ENCODE results near the gene NAB2. TPM values are rescaled to one million over a fixed set of nuclear protein-coding genes. Genes with fewer than 3 reads are reported as not detected.

The NAB2 gene
- total and polyA plus RNA-seq, 9 of the 15 experiments (the other 6 are each of a cell fraction or from before 2014, with no cell fraction given): 0.45 to 40.9 (median 20.4) TPM

Other genes with a start within 250 kb of the NAB2 start
Only the 7 nearest of the 12 such genes appear.
- gene ZBTB39, start 82.6 kb upstream of the NAB2 start, total RNA-seq (2014; rRNA removed): 7.7 and 10.3 TPM in 2 replicates
- gene ZBTB39, start 82.6 kb upstream of the NAB2 start, total RNA-seq (2014; rRNA removed; fragmentation: Illumina TruSeq; extraction: Trizol): 8.6 and 9.3 TPM in 2 replicates
- 8.7 TPM in 2 replicates for gene ZBTB39, start 82.6 kb upstream of the NAB2 start, total RNA-seq (2015; rRNA removed; fragmentation: Illumina TruSeq; extraction: Trizol)
- 11.5 and 13.3 TPM in 2 replicates for gene ZBTB39, start 82.6 kb upstream of the NAB2 start, total RNA-seq (2021)
- 9.6 and 10.4 TPM in 2 replicates for gene ZBTB39, start 82.6 kb upstream of the NAB2 start, polyA plus RNA-seq (2011; rRNA removed)
- 10.9 and 11.6 TPM in 2 replicates for gene ZBTB39, start 82.6 kb upstream of the NAB2 start, polyA plus RNA-seq (2014; fragmentation: Illumina TruSeq; extraction: Trizol)
- gene ZBTB39, start 82.6 kb upstream of the NAB2 start, polyA plus RNA-seq (2014; fragmentation: Nextera tagmentation; extraction: Ambion mirVana): 1 to 10 TPM; 3.3 to 3.4 TPM
- 8.2 and 8.6 TPM in 2 replicates for gene ZBTB39, start 82.6 kb upstream of the NAB2 start, polyA plus RNA-seq (2014; rRNA removed)
- 0.64 and 1.9 TPM in 2 replicates for gene TAC3, start 72.6 kb upstream of the NAB2 start, total RNA-seq (2014; rRNA removed)
- gene TAC3, start 72.6 kb upstream of the NAB2 start, total RNA-seq (2014; rRNA removed; fragmentation: Illumina TruSeq; extraction: Trizol): 0.76 and 1.1 TPM in 2 replicates
- gene TAC3, start 72.6 kb upstream of the NAB2 start, total RNA-seq (2015; rRNA removed; fragmentation: Illumina TruSeq; extraction: Trizol): 1.4 and 1.8 TPM in 2 replicates
- 0.29 and 1.7 TPM in 2 replicates for gene TAC3, start 72.6 kb upstream of the NAB2 start, total RNA-seq (2021)
- gene TAC3, start 72.6 kb upstream of the NAB2 start, polyA plus RNA-seq (2011; rRNA removed): 0.87 and 2.8 TPM in 2 replicates
- gene TAC3, start 72.6 kb upstream of the NAB2 start, polyA plus RNA-seq (2014; fragmentation: Illumina TruSeq; extraction: Trizol): 2.0 and 2.7 TPM in 2 replicates
- 1 to 10 TPM; 2.4 to 2.6 TPM for gene TAC3, start 72.6 kb upstream of the NAB2 start, polyA plus RNA-seq (2014; fragmentation: Nextera tagmentation; extraction: Ambion mirVana)
- gene TAC3, start 72.6 kb upstream of the NAB2 start, polyA plus RNA-seq (2014; rRNA removed): 1.2 and 1.6 TPM in 2 replicates
- gene MYO1A, start 39.0 kb upstream of the NAB2 start, total RNA-seq (2014; rRNA removed): 0.08 and 0.09 TPM in 2 replicates
- 0.06 and 0.29 TPM in 2 replicates for gene MYO1A, start 39.0 kb upstream of the NAB2 start, total RNA-seq (2014; rRNA removed; fragmentation: Illumina TruSeq; extraction: Trizol)
- gene MYO1A, start 39.0 kb upstream of the NAB2 start, total RNA-seq (2015; rRNA removed; fragmentation: Illumina TruSeq; extraction: Trizol): 0.08 and 0.14 TPM in 2 replicates
- gene MYO1A, start 39.0 kb upstream of the NAB2 start, total RNA-seq (2021): 0.18 and 0.29 TPM in 2 replicates
- gene MYO1A, start 39.0 kb upstream of the NAB2 start, polyA plus RNA-seq (2011; rRNA removed): 0.14 and 0.18 TPM in 2 replicates
- 0.03 and 0.54 TPM in 2 replicates for gene MYO1A, start 39.0 kb upstream of the NAB2 start, polyA plus RNA-seq (2014; fragmentation: Illumina TruSeq; extraction: Trizol)
- gene MYO1A, start 39.0 kb upstream of the NAB2 start, polyA plus RNA-seq (2014; fragmentation: Nextera tagmentation; extraction: Ambion mirVana): not detected
- gene MYO1A, start 39.0 kb upstream of the NAB2 start, polyA plus RNA-seq (2014; rRNA removed): 0.08 and 0.20 TPM in 2 replicates
- 28.5 and 31.3 TPM in 2 replicates for gene NEMP1, start 10.3 kb upstream of the NAB2 start, total RNA-seq (2014; rRNA removed)
- 44.5 and 51.5 TPM in 2 replicates for gene NEMP1, start 10.3 kb upstream of the NAB2 start, total RNA-seq (2014; rRNA removed; fragmentation: Illumina TruSeq; extraction: Trizol)
- gene NEMP1, start 10.3 kb upstream of the NAB2 start, total RNA-seq (2015; rRNA removed; fragmentation: Illumina TruSeq; extraction: Trizol): 37.7 and 40.9 TPM in 2 replicates
- 57.0 and 59.0 TPM in 2 replicates for gene NEMP1, start 10.3 kb upstream of the NAB2 start, total RNA-seq (2021)
- gene NEMP1, start 10.3 kb upstream of the NAB2 start, polyA plus RNA-seq (2011; rRNA removed): 69.7 and 82.2 TPM in 2 replicates
- 45.7 and 51.5 TPM in 2 replicates for gene NEMP1, start 10.3 kb upstream of the NAB2 start, polyA plus RNA-seq (2014; fragmentation: Illumina TruSeq; extraction: Trizol)
- 10 to 100 TPM in 1 of 2 experiments, 1 to 10 TPM in 1; 9.5 to 15.6 TPM for gene NEMP1, start 10.3 kb upstream of the NAB2 start, polyA plus RNA-seq (2014; fragmentation: Nextera tagmentation; extraction: Ambion mirVana)
- 41.2 and 41.3 TPM in 2 replicates for gene NEMP1, start 10.3 kb upstream of the NAB2 start, polyA plus RNA-seq (2014; rRNA removed)
- gene STAT6, start 22.2 kb downstream of the NAB2 start, total RNA-seq (2014; rRNA removed): 20.8 and 28.2 TPM in 2 replicates
- 17.1 and 18.6 TPM in 2 replicates for gene STAT6, start 22.2 kb downstream of the NAB2 start, total RNA-seq (2014; rRNA removed; fragmentation: Illumina TruSeq; extraction: Trizol)
- 24.9 and 26.5 TPM in 2 replicates for gene STAT6, start 22.2 kb downstream of the NAB2 start, total RNA-seq (2015; rRNA removed; fragmentation: Illumina TruSeq; extraction: Trizol)
- 32.7 and 38.4 TPM in 2 replicates for gene STAT6, start 22.2 kb downstream of the NAB2 start, total RNA-seq (2021)
- 40.1 and 60.0 TPM in 2 replicates for gene STAT6, start 22.2 kb downstream of the NAB2 start, polyA plus RNA-seq (2011; rRNA removed)
- 48.2 and 49.5 TPM in 2 replicates for gene STAT6, start 22.2 kb downstream of the NAB2 start, polyA plus RNA-seq (2014; fragmentation: Illumina TruSeq; extraction: Trizol)
- 1 to 10 TPM; 2.4 to 4.3 TPM for gene STAT6, start 22.2 kb downstream of the NAB2 start, polyA plus RNA-seq (2014; fragmentation: Nextera tagmentation; extraction: Ambion mirVana)
- gene STAT6, start 22.2 kb downstream of the NAB2 start, polyA plus RNA-seq (2014; rRNA removed): 37.9 and 38.4 TPM in 2 replicates
- 0.18 and 0.29 TPM in 2 replicates for gene LRP1, start 39.4 kb downstream of the NAB2 start, total RNA-seq (2014; rRNA removed)
- gene LRP1, start 39.4 kb downstream of the NAB2 start, total RNA-seq (2014; rRNA removed; fragmentation: Illumina TruSeq; extraction: Trizol): 0.03 and 0.04 TPM in 2 replicates
- gene LRP1, start 39.4 kb downstream of the NAB2 start, total RNA-seq (2015; rRNA removed; fragmentation: Illumina TruSeq; extraction: Trizol): 0.11 and 0.36 TPM in 2 replicates
- gene LRP1, start 39.4 kb downstream of the NAB2 start, total RNA-seq (2021): 0.64 and 1.1 TPM in 2 replicates
- gene LRP1, start 39.4 kb downstream of the NAB2 start, polyA plus RNA-seq (2011; rRNA removed): 0.28 and 0.45 TPM in 2 replicates
- 0.13 and 0.15 TPM in 2 replicates for gene LRP1, start 39.4 kb downstream of the NAB2 start, polyA plus RNA-seq (2014; fragmentation: Illumina TruSeq; extraction: Trizol)
- not detected for gene LRP1, start 39.4 kb downstream of the NAB2 start, polyA plus RNA-seq (2014; fragmentation: Nextera tagmentation; extraction: Ambion mirVana)
- gene LRP1, start 39.4 kb downstream of the NAB2 start, polyA plus RNA-seq (2014; rRNA removed): 0.19 and 0.45 TPM in 2 replicates
- gene LRP1-AS, start 58.5 kb downstream of the NAB2 start, total RNA-seq (2014; rRNA removed): not detected in 2 replicates
- gene LRP1-AS, start 58.5 kb downstream of the NAB2 start, total RNA-seq (2014; rRNA removed; fragmentation: Illumina TruSeq; extraction: Trizol): not detected in 2 replicates
- not detected in 2 replicates for gene LRP1-AS, start 58.5 kb downstream of the NAB2 start, total RNA-seq (2015; rRNA removed; fragmentation: Illumina TruSeq; extraction: Trizol)
- not detected in 2 replicates for gene LRP1-AS, start 58.5 kb downstream of the NAB2 start, total RNA-seq (2021)
- gene LRP1-AS, start 58.5 kb downstream of the NAB2 start, polyA plus RNA-seq (2011; rRNA removed): not detected in 2 replicates
- not detected in 2 replicates for gene LRP1-AS, start 58.5 kb downstream of the NAB2 start, polyA plus RNA-seq (2014; fragmentation: Illumina TruSeq; extraction: Trizol)
- gene LRP1-AS, start 58.5 kb downstream of the NAB2 start, polyA plus RNA-seq (2014; fragmentation: Nextera tagmentation; extraction: Ambion mirVana): not detected
- not detected in 2 replicates for gene LRP1-AS, start 58.5 kb downstream of the NAB2 start, polyA plus RNA-seq (2014; rRNA removed)

Data from K562 (cell line).